Activated CD4-positive, alpha-beta T cell treated with anti-CD3 and anti-CD28 coated beads for 48 hours (primary cell): ENCODE data around the gene S100A2.
A peak's percentile ranks its signal among the peaks of the same experiment; 100 is the strongest.
"Not testable (repeated sequence)": the region's sequence is repeated elsewhere in the genome, so short reads cannot be mapped to it uniquely, and the experiment has no call there.

Experiments
- DNase-seq: peaks from one replicate; pipeline ENCODE4 v3.0.0-alpha.2; 2020

S100A2 gene

GRCh38 chr1:153562021-153562420 is 3.6 kb downstream of the S100A2 start:
- not testable (repeated sequence) for DNase-seq

GRCh38 chr1:153561466-153561985 is 4.1 kb downstream of the S100A2 start:
- DNase-seq, result no peak

- no peak for DNase-seq
These were observed 4.7 kb downstream of the S100A2 start for GRCh38 chr1:153560771-153561465.

- no peak for DNase-seq
These were observed 5.4 kb downstream of the S100A2 start for GRCh38 chr1:153560241-153560640.

GRCh38 chr1:153557877-153558276 is 7.8 kb downstream of the S100A2 start:
- no peak for DNase-seq

- DNase-seq, result no peak
These were observed 9.3 kb downstream of the S100A2 start for GRCh38 chr1:153556348-153556747.

GRCh38 chr1:153553830-153554541 is 11.7 kb downstream of the S100A2 start:
- no peak for DNase-seq

- no peak for DNase-seq
These were observed 12.5 kb downstream of the S100A2 start for GRCh38 chr1:153553096-153553495.

- DNase-seq, result no peak
These were observed 13.3 kb downstream of the S100A2 start for GRCh38 chr1:153552335-153552734.

GRCh38 chr1:153550827-153551500 is 14.7 kb downstream of the S100A2 start:
- DNase-seq, result no peak

- DNase-seq, result no peak
These were observed 15.3 kb downstream of the S100A2 start for GRCh38 chr1:153550398-153550758.

- no peak for DNase-seq
These were observed 15.8 kb downstream of the S100A2 start for GRCh38 chr1:153549741-153550397.

GRCh38 chr1:153548722-153549688 is 16.6 kb downstream of the S100A2 start, which contains the start of gene S100A3:
Gene S100A3, minus strand, starts transcription at chr1:153549258. Its CDS starts 773 bp downstream, at chr1:153548485.
- DNase-seq, result no peak

GRCh38 chr1:153547560-153548551 is 17.8 kb downstream of the S100A2 start:
- no peak for DNase-seq

- no peak for DNase-seq
These were observed 18.7 kb downstream of the S100A2 start for GRCh38 chr1:153546796-153547559.

- no peak for DNase-seq
These were observed 19.3 kb downstream of the S100A2 start for GRCh38 chr1:153546371-153546770.

GRCh38 chr1:153545067-153546055 is 20.3 kb downstream of the S100A2 start, which contains the start of gene S100A4:
Gene S100A4, minus strand, starts transcription at chr1:153545806. Its CDS starts 1,012 bp downstream, at chr1:153544794.
- peak; percentile 97 for DNase-seq

- DNase-seq, result peak; percentile 29
These were observed 21.1 kb downstream of the S100A2 start for GRCh38 chr1:153544453-153545066.
